ENCODE data around the gene DUSP11.

Gene DUSP11

GRCh38 chr2:73716543-73717250 lies 63.2 kb downstream of the DUSP11 start:
- no peak for DNase-seq

GRCh38 chr2:73714091-73714490 lies 65.8 kb downstream of the DUSP11 start:
- DNase-seq: no peak

Data from activated CD4-positive, alpha-beta T cell treated with anti-CD3 and anti-CD28 coated beads, Interleukin-2, Interleukin-6, amounts not matched to agents 100 ng/mL and 50 ng/mL, durations not matched to agents 16 hours and 8 hours (primary cell).